IMR-90 (cell line): ENCODE data around the gene ABCA12. TPM values are rescaled to one million over a fixed set of nuclear protein-coding genes. Genes with fewer than 3 reads are reported as not detected.

Experiments used
- ATAC-seq: fragments of 200-7000 bp; cut with Tn5 transposase; 2 replicates; pipeline ENCODE4 v1.9.1; 2020; ENCODE audit warnings: low read depth, mild to moderate bottlenecking, moderate library complexity
- BruUV-seq: library from RNA; stranded (reverse); fragments of 400-500 nt; replicated peaks from 2 replicates; lab custom pipeline; 2021; lab: Mats Ljungman, UMichigan
- CTCF ChIA-PET: fragments of 300-600 bp; formaldehyde crosslinking; extraction: SDS; loops from one replicate; lab custom pipeline; 2021; ENCODE audit warnings: antibody characterized with exemption; lab: Yijun Ruan, JAX
- POLR2A ChIA-PET: fragments of 300-600 bp; sonication (Branson Sonifier 250); formaldehyde crosslinking; loops from one replicate; lab custom pipeline; 2022; ENCODE audit warnings: antibody characterized with exemption; ENCODE audit not compliant: unreplicated experiment; lab: Charles Lee
- DNase-seq: peaks from one replicate; pipeline ENCODE4 v3.0.0; 2013
- H2AFZ ChIP-seq: replicated peaks from 2 replicates; pipeline ENCODE3; 2013; ENCODE audit warnings: low read length, mild to moderate bottlenecking; ENCODE audit not compliant: poor library complexity
- H2AK5ac ChIP-seq: 2 replicates; pipeline ENCODE4 v1.6.1; 2013; ENCODE audit warnings: low read depth, low read length, inconsistent platforms
- H2AK9ac ChIP-seq: replicated peaks from 2 replicates; pipeline ENCODE3; 2013; ENCODE audit warnings: mild to moderate bottlenecking, low read depth, low read length, moderate library complexity; ENCODE audit not compliant: poor library complexity
- H2BK120ac ChIP-seq: 2 replicates; pipeline ENCODE4 v1.6.1; 2013; ENCODE audit warnings: low read depth, low read length, inconsistent platforms
- H2BK15ac ChIP-seq: 3 replicates; pipeline ENCODE4 v1.6.1; 2013; ENCODE audit warnings: low read depth, low read length, inconsistent platforms
- H2BK20ac ChIP-seq: 2 replicates; pipeline ENCODE4 v1.6.1; 2013; ENCODE audit warnings: low read depth, mild to moderate bottlenecking, inconsistent platforms, low read length, moderate library complexity
- H2BK5ac ChIP-seq: 2 replicates; pipeline ENCODE4 v1.6.1; 2013; ENCODE audit warnings: mild to moderate bottlenecking, low read depth, low read length, inconsistent platforms; ENCODE audit not compliant: poor library complexity, severe bottlenecking
- H3K14ac ChIP-seq: replicated peaks from 2 replicates; pipeline ENCODE4 v1.6.1; 2013; ENCODE audit warnings: low read depth, low read length, inconsistent platforms
- H3K18ac ChIP-seq: 2 replicates; pipeline ENCODE4 v1.6.1; 2013; ENCODE audit warnings: low read depth, low read length, control low read depth
- H3K23ac ChIP-seq: 2 replicates; pipeline ENCODE4 v1.6.1; 2013; ENCODE audit warnings: low read depth, low read length, inconsistent platforms
- H3K27ac ChIP-seq: 2 replicates; pipeline ENCODE4 v1.5.1; 2013; ENCODE audit warnings: mild to moderate bottlenecking, control low read depth, low read length; ENCODE audit not compliant: insufficient read depth
- H3K27me3 ChIP-seq: 2 replicates; pipeline ENCODE4 v1.6.1; 2013; ENCODE audit warnings: low read length; ENCODE audit not compliant: control insufficient read depth, insufficient read depth
- H3K36me3 ChIP-seq: 2 replicates; pipeline ENCODE4 v1.6.1; 2013; ENCODE audit warnings: low read length, mixed read lengths; ENCODE audit not compliant: control insufficient read depth, insufficient read depth
- H3K4ac ChIP-seq: 2 replicates; pipeline ENCODE4 v1.6.1; 2013; ENCODE audit warnings: low read depth, low read length, inconsistent platforms
- H3K4me1 ChIP-seq: 2 replicates; pipeline ENCODE4 v1.6.1; 2013; ENCODE audit warnings: low read length, mixed read lengths; ENCODE audit not compliant: control insufficient read depth, insufficient read depth
- H3K4me2 ChIP-seq: 2 replicates; pipeline ENCODE4 v1.6.1; 2013; ENCODE audit warnings: low read depth, mild to moderate bottlenecking, control low read depth, low read length, moderate library complexity
- H3K4me3 ChIP-seq: 2 replicates; pipeline ENCODE4 v1.5.1; 2013; ENCODE audit warnings: low read depth, mild to moderate bottlenecking, control low read depth, low read length, moderate library complexity; ENCODE audit not compliant: insufficient read depth
- H3K56ac ChIP-seq: 2 replicates; pipeline ENCODE4 v1.6.1; 2013; ENCODE audit warnings: low read length, inconsistent platforms; ENCODE audit not compliant: insufficient read depth; ENCODE audit errors: extremely low read depth
- H3K79me1 ChIP-seq, 2 experiments: 2 replicates each; pipeline ENCODE4 v1.6.1; 2013; ENCODE audit warnings: low read length in 2 of 2, inconsistent platforms in 1 of 2, low read depth in 1 of 2
- H3K9ac ChIP-seq: 2 replicates; pipeline ENCODE4 v1.6.1; 2013; ENCODE audit warnings: low read depth, low read length, control low read depth
- H3K9me1 ChIP-seq: 2 replicates; pipeline ENCODE4 v1.6.1; 2013; ENCODE audit warnings: low read length, inconsistent platforms; ENCODE audit not compliant: insufficient read depth
- H3K9me3 ChIP-seq: 2 replicates; pipeline ENCODE4 v1.6.1; 2013; ENCODE audit warnings: low read length; ENCODE audit not compliant: control insufficient read depth, insufficient read depth
- H4K20me1 ChIP-seq: 2 replicates; pipeline ENCODE4 v1.6.1; 2013; ENCODE audit warnings: low read length, inconsistent platforms; ENCODE audit not compliant: insufficient read depth
- H4K5ac ChIP-seq: 2 replicates; pipeline ENCODE4 v1.6.1; 2013; ENCODE audit warnings: mild to moderate bottlenecking, low read depth, low read length, control low read depth
- H4K8ac ChIP-seq, 2 experiments: 2 replicates each; pipeline ENCODE4 v1.6.1; 2013; ENCODE audit warnings: low read depth in 2 of 2, low read length in 2 of 2, control low read depth in 1 of 2, inconsistent platforms in 1 of 2
- H4K91ac ChIP-seq: 2 replicates; pipeline ENCODE4 v1.6.1; 2013; ENCODE audit warnings: low read depth, low read length, inconsistent platforms; ENCODE audit not compliant: insufficient read depth
- CHD1 ChIP-seq: IDR thresholded peaks from 2 replicates; pipeline ENCODE4 v1.6.1; 2012; ENCODE audit warnings: low read depth, low read length, improper control_type of control experiment
- MXI1 ChIP-seq: IDR thresholded peaks from 2 replicates; pipeline ENCODE4 v1.6.1; 2012; ENCODE audit warnings: low read depth, mild to moderate bottlenecking, low read length, moderate library complexity, borderline replicate concordance
- POLR2A ChIP-seq: IDR thresholded peaks from 2 replicates; pipeline ENCODE4 v1.6.1; 2012; ENCODE audit warnings: mild to moderate bottlenecking, low read depth, low read length
- SMC3 ChIP-seq: fragments of 150-350 bp; IDR thresholded peaks from 2 replicates; pipeline ENCODE4 v1.6.1; 2016; ENCODE audit warnings: low read depth, mild to moderate bottlenecking, antibody characterized with exemption, low read length, moderate library complexity
- WGBS, 2 experiments: methylation state at CpG; one replicate each; pipeline versions ENCODE4 v1.1.5 to v1.1.7; 2013; ENCODE audit warnings: missing lambda C conversion rate in 2 of 2; ENCODE audit not compliant: insufficient read length in 1 of 2; ENCODE audit errors: extremely low coverage in 2 of 2; 5-methylcytosine and 5-hydroxymethylcytosine counted together
- dilution Hi-C: fragments of 300-500 bp; cut with HindIII; formaldehyde crosslinking; loops from one replicate; pipeline ENCODE4 v1.14.3; 2018; ENCODE audit warnings: low sequenced_read_pairs; ENCODE audit not compliant: unreplicated experiment
- in situ Hi-C: fragments of 300-500 bp; cut with MboI; formaldehyde crosslinking; loops from 3 replicates; pipeline ENCODE4 v1.14.3; 2019; ENCODE audit warnings: low sequenced_read_pairs, inconsistent platforms, mixed read lengths
- intact Hi-C: fragments of 100-400 bp; cut with micrococcal nuclease; formaldehyde crosslinking; loops from 2 replicates; pipeline ENCODE4 v1.10.0; 2022
- polyA plus RNA-seq, 3 experiments: library from polyadenylated mRNA; depleted of rRNA; stranded (reverse); fragments of >200 nt; gene quantifications; 2 replicates each; pipeline ENCODE4 v1.2.3, GENCODE V29; 2012; ENCODE audit warnings: low replicate concordance in 1 of 3
- total RNA-seq: library from RNA; depleted of rRNA; stranded (reverse); fragments of >200 nt; gene quantifications from 2 replicates; pipeline ENCODE4 v1.2.3, GENCODE V29; 2012
- TF ChIP-seq, protein P1 (sequence below): conservative IDR thresholded peaks from 2 replicates; pipeline ENCODE4 v1.5.1; 2012; ENCODE audit warnings: mild to moderate bottlenecking, low read depth, low read length, improper control_type of control experiment
- TF ChIP-seq, protein P2 (sequence below): fragments of 150-350 bp; IDR thresholded peaks from 2 replicates; pipeline ENCODE4 v1.6.1; 2016; ENCODE audit warnings: low read depth, mild to moderate bottlenecking, low read length, moderate library complexity, borderline replicate concordance

Gene ABCA12
- total and polyA plus RNA-seq, 2 of the 4 experiments (the other 2 are of a cell fraction) = under 0.01 TPM; not detected in 1

DNA sequence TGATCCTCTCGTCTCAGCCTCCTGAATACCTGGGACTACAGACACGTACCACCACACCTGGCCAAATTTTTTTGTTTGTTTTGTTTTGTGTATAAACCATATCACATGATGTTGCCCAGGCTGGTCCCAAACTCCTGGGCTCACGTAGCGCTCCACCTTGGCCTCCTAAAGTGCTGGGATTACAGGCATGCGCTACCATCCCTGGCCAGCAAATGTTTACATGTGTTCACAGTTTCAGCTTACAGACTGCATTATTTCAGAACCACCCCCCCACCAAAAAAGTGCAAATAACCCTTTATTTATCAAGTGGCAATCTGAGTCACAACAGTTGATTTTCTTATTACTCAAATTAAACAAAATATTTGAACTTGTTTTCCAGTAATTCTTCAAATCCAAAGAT, 54.3 kb downstream of the ABCA12 start:
- H4K20me1 ChIP-seq = no peaks in the 10 kb centered on the region

More for the DNA sequence above, 54.3 kb downstream of the ABCA12 start:
- Histone ChIP-seq H2BK5ac (no peak overlapping the region), H3K4me1 (no peaks in the 10 kb centered on the region), H4K91ac (no peak overlapping the region), H2AFZ (no peak overlapping the region), H3K18ac (no peak overlapping the region), H3K23ac (no peak overlapping the region), H4K8ac (no peak overlapping the region), H3K4me2 (no peak overlapping the region), H3K14ac (no peak overlapping the region), H4K5ac (no peak overlapping the region), H3K4ac (no peak overlapping the region), H2AK9ac (no peak overlapping the region), H3K27me3 (no peaks in the 10 kb centered on the region), H2BK120ac (no peak overlapping the region), H3K9me1 (no peaks in the 10 kb centered on the region), H2AK5ac (no peak overlapping the region), H3K79me1 (no peaks in the 10 kb centered on the region), H3K4me3 (no peak overlapping the region), H3K56ac (no peak overlapping the region), H3K36me3 (no peaks in the 10 kb centered on the region), H2BK15ac (no peak overlapping the region), H3K27ac (no peak overlapping the region), H3K9ac (no peak overlapping the region), H2BK20ac (no peak overlapping the region), H3K9me3 (no peaks in the 10 kb centered on the region)
- 76% methylated on average over 3 of the region's 5 CpGs; no CpG with 5 or more reads in 1 of the 2 experiments for WGBS, 2 experiments
- POLR2A ChIA-PET = no interaction called here
- in situ Hi-C loops (no loop called here), intact Hi-C loops (no loop called here), dilution Hi-C loops (no loop called here)
- ATAC-seq (no peak), DNase-seq (no peak)
- TF ChIP-seq POLR2A = no peak
- TF ChIP-seq, protein P1, sequence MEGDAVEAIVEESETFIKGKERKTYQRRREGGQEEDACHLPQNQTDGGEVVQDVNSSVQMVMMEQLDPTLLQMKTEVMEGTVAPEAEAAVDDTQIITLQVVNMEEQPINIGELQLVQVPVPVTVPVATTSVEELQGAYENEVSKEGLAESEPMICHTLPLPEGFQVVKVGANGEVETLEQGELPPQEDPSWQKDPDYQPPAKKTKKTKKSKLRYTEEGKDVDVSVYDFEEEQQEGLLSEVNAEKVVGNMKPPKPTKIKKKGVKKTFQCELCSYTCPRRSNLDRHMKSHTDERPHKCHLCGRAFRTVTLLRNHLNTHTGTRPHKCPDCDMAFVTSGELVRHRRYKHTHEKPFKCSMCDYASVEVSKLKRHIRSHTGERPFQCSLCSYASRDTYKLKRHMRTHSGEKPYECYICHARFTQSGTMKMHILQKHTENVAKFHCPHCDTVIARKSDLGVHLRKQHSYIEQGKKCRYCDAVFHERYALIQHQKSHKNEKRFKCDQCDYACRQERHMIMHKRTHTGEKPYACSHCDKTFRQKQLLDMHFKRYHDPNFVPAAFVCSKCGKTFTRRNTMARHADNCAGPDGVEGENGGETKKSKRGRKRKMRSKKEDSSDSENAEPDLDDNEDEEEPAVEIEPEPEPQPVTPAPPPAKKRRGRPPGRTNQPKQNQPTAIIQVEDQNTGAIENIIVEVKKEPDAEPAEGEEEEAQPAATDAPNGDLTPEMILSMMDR = no peak
- no peak for TF ChIP-seq SMC3
- TF ChIP-seq CHD1 = no peak
- TF ChIP-seq MXI1 = no peak
- TF ChIP-seq, protein P2, sequence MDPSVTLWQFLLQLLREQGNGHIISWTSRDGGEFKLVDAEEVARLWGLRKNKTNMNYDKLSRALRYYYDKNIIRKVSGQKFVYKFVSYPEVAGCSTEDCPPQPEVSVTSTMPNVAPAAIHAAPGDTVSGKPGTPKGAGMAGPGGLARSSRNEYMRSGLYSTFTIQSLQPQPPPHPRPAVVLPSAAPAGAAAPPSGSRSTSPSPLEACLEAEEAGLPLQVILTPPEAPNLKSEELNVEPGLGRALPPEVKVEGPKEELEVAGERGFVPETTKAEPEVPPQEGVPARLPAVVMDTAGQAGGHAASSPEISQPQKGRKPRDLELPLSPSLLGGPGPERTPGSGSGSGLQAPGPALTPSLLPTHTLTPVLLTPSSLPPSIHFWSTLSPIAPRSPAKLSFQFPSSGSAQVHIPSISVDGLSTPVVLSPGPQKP = no peak
- no TSS peak for BruUV-seq
- CTCF ChIA-PET = no interaction called here
